GM23338 (cell line): ENCODE results near the gene MYOF. TPM values are rescaled to one million over a fixed set of nuclear protein-coding genes. Genes with fewer than 3 reads are reported as not detected.

Source experiments
- ATAC-seq: fragments of 200-7000 bp; cut with Tn5 transposase; 3 replicates; pipeline ENCODE4 v1.9.1; 2020
- DNase-seq: peaks from one replicate; pipeline ENCODE4 v3.0.0-alpha.2; 2015; ENCODE audit warnings: low spot score
- H2AFZ ChIP-seq: fragments of 200-600 bp; sonication (generic); 2 replicates; pipeline ENCODE4 v1.8.0; 2016; ENCODE audit warnings: antibody characterized with exemption, mild to moderate bottlenecking, moderate library complexity
- H3F3A ChIP-seq: fragments of 200-600 bp; sonication (generic); replicated peaks from 2 replicates; pipeline ENCODE4 v1.8.0; 2017; ENCODE audit warnings: antibody characterized with exemption, mixed run types, low read depth
- H3K27ac ChIP-seq: fragments of 200-600 bp; sonication (generic); 2 replicates; pipeline ENCODE4 v1.6.1; 2016; ENCODE audit warnings: low read depth
- H3K27me3 ChIP-seq: fragments of 200-600 bp; sonication (generic); 2 replicates; pipeline ENCODE4 v1.8.0; 2016; ENCODE audit warnings: mild to moderate bottlenecking, mixed run types, moderate library complexity; ENCODE audit not compliant: insufficient read depth
- H3K36me3 ChIP-seq: fragments of 200-600 bp; sonication (generic); 2 replicates; pipeline ENCODE4 v1.8.0; 2016; ENCODE audit warnings: mild to moderate bottlenecking; ENCODE audit not compliant: insufficient read depth
- H3K4me1 ChIP-seq: fragments of 200-600 bp; sonication (generic); 2 replicates; pipeline ENCODE4 v1.8.0; 2016; ENCODE audit warnings: mild to moderate bottlenecking, moderate library complexity; ENCODE audit not compliant: insufficient read depth
- H3K4me2 ChIP-seq: fragments of 200-600 bp; sonication (generic); 2 replicates; pipeline ENCODE4 v1.7.1; 2017; ENCODE audit warnings: mixed run types
- H3K4me3 ChIP-seq: fragments of 200-600 bp; sonication (generic); 2 replicates; pipeline ENCODE4 v1.6.1; 2016; ENCODE audit warnings: mixed run types
- H3K79me2 ChIP-seq: fragments of 200-600 bp; sonication (generic); replicated peaks from 2 replicates; pipeline ENCODE4 v1.8.0; 2017; ENCODE audit warnings: mild to moderate bottlenecking; ENCODE audit not compliant: insufficient read depth
- H3K9me2 ChIP-seq: fragments of 200-600 bp; sonication (generic); 2 replicates; pipeline ENCODE4 v1.8.0; 2017; ENCODE audit not compliant: insufficient read depth
- H4K20me1 ChIP-seq: fragments of 200-600 bp; sonication (generic); replicated peaks from 2 replicates; pipeline ENCODE4 v1.8.0; 2017; ENCODE audit warnings: mild to moderate bottlenecking; ENCODE audit not compliant: insufficient read depth
- H3K27ac Mint-ChIP-seq: 2 replicates; pipeline ENCODE4 v1.8.0; 2020; ENCODE audit warnings: inconsistent platforms, mild to moderate bottlenecking, moderate library complexity, mixed read lengths
- H3K27me3 Mint-ChIP-seq: 3 replicates; pipeline ENCODE4 v1.8.0; 2022; ENCODE audit warnings: low read depth, mild to moderate bottlenecking, moderate library complexity, mixed read lengths, inconsistent platforms; ENCODE audit not compliant: insufficient read depth, poor library complexity
- H3K36me3 Mint-ChIP-seq: 3 replicates; pipeline ENCODE4 v1.8.0; 2021; ENCODE audit warnings: low read depth, mild to moderate bottlenecking, inconsistent platforms, moderate library complexity, mixed read lengths
- H3K4me1 Mint-ChIP-seq: 3 replicates; pipeline ENCODE4 v1.8.0; 2020; ENCODE audit warnings: mild to moderate bottlenecking, inconsistent platforms, mixed read lengths
- H3K4me3 Mint-ChIP-seq: 3 replicates; pipeline ENCODE4 v1.8.0; 2021; ENCODE audit warnings: moderate library complexity, mild to moderate bottlenecking, inconsistent platforms, mixed read lengths
- H3K9me3 Mint-ChIP-seq: 3 replicates; pipeline ENCODE4 v1.8.0; 2020; ENCODE audit warnings: moderate library complexity, mild to moderate bottlenecking, inconsistent platforms, mixed read lengths
- EZH2 ChIP-seq: fragments of 200-600 bp; sonication (generic); IDR thresholded peaks from one replicate; pipeline ENCODE4 v1.8.0; 2017; ENCODE audit warnings: antibody characterized with exemption, mild to moderate bottlenecking, low read depth; ENCODE audit not compliant: unreplicated experiment
- STAT1 ChIP-seq: IDR thresholded peaks from one replicate; pipeline ENCODE4 v1.6.1; 2016; ENCODE audit warnings: antibody characterized with exemption; ENCODE audit not compliant: unreplicated experiment
- ZNF114 ChIP-seq: fragments of 250-450 bp; sonication (Bioruptor Pico); IDR thresholded peaks from 2 replicates; pipeline ENCODE4 v1.5.0; 2020; ENCODE audit warnings: mild to moderate bottlenecking, moderate library complexity
- ZNF331 ChIP-seq: fragments of 250-450 bp; sonication (Bioruptor Pico); IDR thresholded peaks from 2 replicates; pipeline ENCODE4 v1.5.0; 2020; ENCODE audit warnings: low read depth, mild to moderate bottlenecking, moderate library complexity
- polyA plus RNA-seq: library from polyadenylated mRNA; unstranded; fragments of >200 nt; fragmentation: Nextera tagmentation; extraction: Ambion mirVana; gene quantifications from 2 replicates; pipeline ENCODE4 v1.2.1, GENCODE V29; 2016
- total RNA-seq: library from RNA; depleted of rRNA; stranded (reverse); fragments of >200 nt; shearing (Covaris generic); gene quantifications from 2 replicates; pipeline ENCODE4 v1.2.3, GENCODE V29; 2014
- TF ChIP-seq, protein P1 (sequence below): fragments of 250-450 bp; sonication (Bioruptor Pico); IDR thresholded peaks from 2 replicates; pipeline ENCODE4 v1.5.0; 2020; ENCODE audit warnings: mild to moderate bottlenecking, moderate library complexity

Gene MYOF
- total and polyA plus RNA-seq, 2 experiments from 2014 or later, result 0.82 to 1.4 TPM

DNA sequence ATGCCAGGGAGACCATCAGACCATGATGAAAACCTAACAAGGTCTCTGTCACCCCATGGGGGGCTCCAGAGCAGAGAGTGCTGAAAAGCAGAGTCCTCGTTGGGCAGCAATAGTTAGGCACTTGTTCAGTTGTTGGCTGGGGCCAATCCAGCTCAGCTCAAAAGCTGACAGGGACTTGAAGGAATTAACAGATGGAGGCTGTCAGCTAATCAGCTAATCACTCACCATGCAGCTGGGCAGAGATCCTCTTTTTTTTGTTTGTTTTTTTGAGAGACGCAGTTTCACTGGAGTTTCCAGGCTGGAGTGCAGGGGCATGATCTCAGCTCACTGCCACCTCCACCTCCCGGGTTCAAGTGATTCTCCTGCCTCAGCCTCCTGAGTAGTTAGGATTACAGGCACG lies 32.4 kb upstream of the MYOF start:
- Histone ChIP-seq H2AFZ (no peak overlapping the region), H3K4me2 (no peak overlapping the region), H3K9me2 (peaks cover 3% of the 10 kb centered on the region; the same call in 1 of the 2 replicates), H3F3A (no peaks in the 10 kb centered on the region), H4K20me1 (no peaks in the 10 kb centered on the region), H3K27ac (no peak overlapping the region), H3K4me3 (no peak overlapping the region), H3K4me1 (no peaks in the 10 kb centered on the region), H3K36me3 (peaks cover 44% of the 10 kb centered on the region), H3K79me2 (no peaks in the 10 kb centered on the region), H3K27me3 (no peaks in the 10 kb centered on the region)
- Mint-ChIP-seq H3K27me3 (peaks cover 1% of the 10 kb centered on the region), H3K4me3 (no peak overlapping the region), H3K9me3 (peaks cover 2% of the 10 kb centered on the region), H3K27ac (no peak overlapping the region), H3K36me3 (peaks cover 44% of the 10 kb centered on the region), H3K4me1 (peaks cover 3% of the 10 kb centered on the region; the same call in 1 of the 3 replicates)
- ATAC-seq (no peak), DNase-seq (no peak)
- TF ChIP-seq ZNF114 (CRISPR knock-in tag) (no peak), EZH2 (no peak), STAT1 (no peak)
- TF ChIP-seq, protein P1, sequence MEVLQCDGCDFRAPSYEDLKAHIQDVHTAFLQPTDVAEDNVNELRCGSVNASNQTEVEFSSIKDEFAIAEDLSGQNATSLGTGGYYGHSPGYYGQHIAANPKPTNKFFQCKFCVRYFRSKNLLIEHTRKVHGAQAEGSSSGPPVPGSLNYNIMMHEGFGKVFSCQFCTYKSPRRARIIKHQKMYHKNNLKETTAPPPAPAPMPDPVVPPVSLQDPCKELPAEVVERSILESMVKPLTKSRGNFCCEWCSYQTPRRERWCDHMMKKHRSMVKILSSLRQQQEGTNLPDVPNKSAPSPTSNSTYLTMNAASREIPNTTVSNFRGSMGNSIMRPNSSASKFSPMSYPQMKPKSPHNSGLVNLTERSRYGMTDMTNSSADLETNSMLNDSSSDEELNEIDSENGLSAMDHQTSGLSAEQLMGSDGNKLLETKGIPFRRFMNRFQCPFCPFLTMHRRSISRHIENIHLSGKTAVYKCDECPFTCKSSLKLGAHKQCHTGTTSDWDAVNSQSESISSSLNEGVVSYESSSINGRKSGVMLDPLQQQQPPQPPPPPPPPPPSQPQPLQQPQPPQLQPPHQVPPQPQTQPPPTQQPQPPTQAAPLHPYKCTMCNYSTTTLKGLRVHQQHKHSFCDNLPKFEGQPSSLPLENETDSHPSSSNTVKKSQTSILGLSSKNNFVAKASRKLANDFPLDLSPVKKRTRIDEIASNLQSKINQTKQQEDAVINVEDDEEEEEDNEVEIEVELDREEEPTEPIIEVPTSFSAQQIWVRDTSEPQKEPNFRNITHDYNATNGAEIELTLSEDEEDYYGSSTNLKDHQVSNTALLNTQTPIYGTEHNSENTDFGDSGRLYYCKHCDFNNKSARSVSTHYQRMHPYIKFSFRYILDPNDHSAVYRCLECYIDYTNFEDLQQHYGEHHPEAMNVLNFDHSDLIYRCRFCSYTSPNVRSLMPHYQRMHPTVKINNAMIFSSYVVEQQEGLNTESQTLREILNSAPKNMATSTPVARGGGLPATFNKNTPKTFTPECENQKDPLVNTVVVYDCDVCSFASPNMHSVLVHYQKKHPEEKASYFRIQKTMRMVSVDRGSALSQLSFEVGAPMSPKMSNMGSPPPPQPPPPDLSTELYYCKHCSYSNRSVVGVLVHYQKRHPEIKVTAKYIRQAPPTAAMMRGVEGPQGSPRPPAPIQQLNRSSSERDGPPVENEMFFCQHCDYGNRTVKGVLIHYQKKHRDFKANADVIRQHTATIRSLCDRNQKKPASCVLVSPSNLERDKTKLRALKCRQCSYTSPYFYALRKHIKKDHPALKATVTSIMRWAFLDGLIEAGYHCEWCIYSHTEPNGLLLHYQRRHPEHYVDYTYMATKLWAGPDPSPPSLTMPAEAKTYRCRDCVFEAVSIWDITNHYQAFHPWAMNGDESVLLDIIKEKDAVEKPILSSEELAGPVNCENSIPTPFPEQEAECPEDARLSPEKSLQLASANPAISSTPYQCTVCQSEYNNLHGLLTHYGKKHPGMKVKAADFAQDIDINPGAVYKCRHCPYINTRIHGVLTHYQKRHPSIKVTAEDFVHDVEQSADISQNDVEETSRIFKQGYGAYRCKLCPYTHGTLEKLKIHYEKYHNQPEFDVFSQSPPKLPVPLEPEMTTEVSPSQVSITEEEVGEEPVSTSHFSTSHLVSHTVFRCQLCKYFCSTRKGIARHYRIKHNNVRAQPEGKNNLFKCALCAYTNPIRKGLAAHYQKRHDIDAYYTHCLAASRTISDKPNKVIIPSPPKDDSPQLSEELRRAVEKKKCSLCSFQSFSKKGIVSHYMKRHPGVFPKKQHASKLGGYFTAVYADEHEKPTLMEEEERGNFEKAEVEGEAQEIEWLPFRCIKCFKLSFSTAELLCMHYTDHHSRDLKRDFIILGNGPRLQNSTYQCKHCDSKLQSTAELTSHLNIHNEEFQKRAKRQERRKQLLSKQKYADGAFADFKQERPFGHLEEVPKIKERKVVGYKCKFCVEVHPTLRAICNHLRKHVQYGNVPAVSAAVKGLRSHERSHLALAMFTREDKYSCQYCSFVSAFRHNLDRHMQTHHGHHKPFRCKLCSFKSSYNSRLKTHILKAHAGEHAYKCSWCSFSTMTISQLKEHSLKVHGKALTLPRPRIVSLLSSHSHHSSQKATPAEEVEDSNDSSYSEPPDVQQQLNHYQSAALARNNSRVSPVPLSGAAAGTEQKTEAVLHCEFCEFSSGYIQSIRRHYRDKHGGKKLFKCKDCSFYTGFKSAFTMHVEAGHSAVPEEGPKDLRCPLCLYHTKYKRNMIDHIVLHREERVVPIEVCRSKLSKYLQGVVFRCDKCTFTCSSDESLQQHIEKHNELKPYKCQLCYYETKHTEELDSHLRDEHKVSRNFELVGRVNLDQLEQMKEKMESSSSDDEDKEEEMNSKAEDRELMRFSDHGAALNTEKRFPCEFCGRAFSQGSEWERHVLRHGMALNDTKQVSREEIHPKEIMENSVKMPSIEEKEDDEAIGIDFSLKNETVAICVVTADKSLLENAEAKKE (CRISPR knock-in tag), result no peak

DNA sequence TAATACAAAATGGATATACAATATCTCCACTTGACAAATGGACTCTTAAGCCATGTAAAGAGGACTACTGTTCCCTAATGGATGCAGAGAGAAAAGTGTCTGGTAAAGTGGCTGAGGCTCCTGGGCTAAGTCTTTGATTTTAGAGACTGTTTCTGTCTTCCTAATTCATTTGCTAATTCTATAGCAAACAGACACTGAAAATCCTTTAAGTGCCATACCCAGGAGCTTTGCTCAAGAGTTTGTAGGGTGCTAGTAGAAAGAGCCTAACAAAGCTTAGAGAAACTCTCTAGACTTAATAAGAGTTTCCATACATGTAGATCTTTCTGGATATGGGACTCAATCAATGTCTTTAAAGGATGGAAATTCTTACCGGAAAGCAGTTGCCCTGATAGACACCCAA lies 31.0 kb upstream of the MYOF start:
- Histone ChIP-seq H3K79me2 (no peaks in the 10 kb centered on the region), H3K4me1 (no peaks in the 10 kb centered on the region), H3K4me3 (no peak overlapping the region), H3F3A (no peaks in the 10 kb centered on the region), H3K36me3 (peaks cover 32% of the 10 kb centered on the region), H3K27ac (no peak overlapping the region), H3K4me2 (no peak overlapping the region), H3K27me3 (no peaks in the 10 kb centered on the region), H2AFZ (no peak overlapping the region), H4K20me1 (no peaks in the 10 kb centered on the region), H3K9me2 (no peaks in the 10 kb centered on the region)
- H3K27me3 Mint-ChIP-seq, result peaks cover 1% of the 10 kb centered on the region
- DNase-seq (no peak), ATAC-seq (no peak)
- no peaks in the 10 kb centered on the region for H3K9me3 Mint-ChIP-seq
- no peak overlapping the region for H3K27ac Mint-ChIP-seq
- TF ChIP-seq, protein P1 (CRISPR knock-in tag), result no peak
- no peak for TF ChIP-seq ZNF331 (CRISPR knock-in tag)
- peaks cover 3% of the 10 kb centered on the region; the same call in 1 of the 3 replicates for H3K4me1 Mint-ChIP-seq
- H3K4me3 Mint-ChIP-seq, result no peak overlapping the region
- H3K36me3 Mint-ChIP-seq, result peaks cover 36% of the 10 kb centered on the region
